Body of pancreas (tissue), 4 donors: Measurements from ENCODE around the gene DVL2. TPM values are rescaled to one million over a fixed set of nuclear protein-coding genes. Genes with fewer than 3 reads are reported as not detected.

Source experiments
- ATAC-seq: fragments of 150-250 bp; one replicate; pipeline ENCODE4 v1.9.1; 2016
- DNase-seq, 4 donors: peaks; one replicate each; pipeline ENCODE4 v3.0.0-alpha.2; 2019
- H3K27ac ChIP-seq, 4 donors: fragments of 200-600 bp; sonication (generic); 1 replicate in 3 of 4; 2 replicates in 1 of 4; pipeline versions ENCODE4 v1.5.1 to v1.6.1; 2016 to 2019; ENCODE audit warnings: mild to moderate bottlenecking in 1 of 4, mixed read lengths in 1 of 4, moderate library complexity in 1 of 4
- H3K27me3 ChIP-seq, 2 donors: fragments of 200-600 bp; sonication (generic); one replicate each; pipeline ENCODE4 v1.6.0; 2016; ENCODE audit warnings: mild to moderate bottlenecking in 1 of 2
- H3K36me3 ChIP-seq, 2 donors: fragments of 200-600 bp; sonication (generic); replicated peaks in 1 of 2; 2 replicates each; pipeline ENCODE4 v1.5.1; 2016; ENCODE audit warnings: low read depth in 2 of 2; ENCODE audit not compliant: insufficient read depth in 1 of 2
- H3K4me1 ChIP-seq: fragments of 200-600 bp; sonication (generic); one replicate; pipeline ENCODE4 v1.6.0; 2016
- H3K4me3 ChIP-seq, 2 donors: fragments of 200-600 bp; sonication (generic); 1 replicate in 1 of 2; 2 replicates in 1 of 2; pipeline ENCODE4 v1.5.1; 2016 to 2019
- H3K9me3 ChIP-seq, 3 donors: fragments of 200-600 bp; sonication (generic); 1 replicate in 2 of 3; 2 replicates in 1 of 3; pipeline ENCODE4 v1.5.1; 2016
- POLR2A ChIP-seq, 3 donors: fragments of 450-650 bp; IDR thresholded peaks; one replicate each; pipeline ENCODE4 v1.6.1; 2016; ENCODE audit warnings: antibody characterized with exemption in 3 of 3, mild to moderate bottlenecking in 2 of 3
- WGBS, 2 donors: methylation state at CpG; one replicate each; pipeline ENCODE4 v1.1.5; 2017; 5-methylcytosine and 5-hydroxymethylcytosine counted together
- intact Hi-C: fragments of 100-400 bp; cut with DNase I; formaldehyde crosslinking; loops from one replicate; pipeline ENCODE4 v1.15.1; 2023
- total RNA-seq, 2 donors: library from RNA; depleted of rRNA; stranded (reverse); fragments of >200 nt; gene quantifications; one replicate each; pipeline ENCODE4 v1.1.0, GENCODE V29; 2016
- TF ChIP-seq, protein P1 (sequence below), 7 experiments: fragments of 450-650 bp in 4 of 7; fragments of 200-600 bp in 3 of 7; sonication (generic) in 3 of 7; IDR thresholded peaks; one replicate each; pipeline ENCODE4 v1.5.1; 2016 to 2019; ENCODE audit warnings: antibody characterized with exemption in 7 of 7

DVL2 gene
- total RNA-seq, 2 donors from 2014 or later, result 19.5 to 41.5 TPM

DNA sequence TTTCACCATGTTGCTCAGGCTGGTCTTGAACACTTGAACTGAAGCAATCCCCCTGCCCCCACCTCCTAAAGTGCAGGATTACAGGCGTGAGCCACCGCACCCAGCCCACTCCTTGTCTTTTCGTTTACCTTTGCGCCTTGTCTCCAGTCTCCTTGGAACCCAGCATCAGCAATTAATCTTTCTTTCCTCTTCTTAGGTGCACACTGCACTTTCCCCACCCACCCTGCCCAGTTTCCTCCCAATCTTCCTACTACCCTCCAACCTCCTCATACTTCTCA, 29.4 kb upstream of the DVL2 start:
- Histone ChIP-seq H3K27me3 (no peaks in the 10 kb centered on the region), H3K4me3 (no peak overlapping the region)
- no peak for ATAC-seq

DNA sequence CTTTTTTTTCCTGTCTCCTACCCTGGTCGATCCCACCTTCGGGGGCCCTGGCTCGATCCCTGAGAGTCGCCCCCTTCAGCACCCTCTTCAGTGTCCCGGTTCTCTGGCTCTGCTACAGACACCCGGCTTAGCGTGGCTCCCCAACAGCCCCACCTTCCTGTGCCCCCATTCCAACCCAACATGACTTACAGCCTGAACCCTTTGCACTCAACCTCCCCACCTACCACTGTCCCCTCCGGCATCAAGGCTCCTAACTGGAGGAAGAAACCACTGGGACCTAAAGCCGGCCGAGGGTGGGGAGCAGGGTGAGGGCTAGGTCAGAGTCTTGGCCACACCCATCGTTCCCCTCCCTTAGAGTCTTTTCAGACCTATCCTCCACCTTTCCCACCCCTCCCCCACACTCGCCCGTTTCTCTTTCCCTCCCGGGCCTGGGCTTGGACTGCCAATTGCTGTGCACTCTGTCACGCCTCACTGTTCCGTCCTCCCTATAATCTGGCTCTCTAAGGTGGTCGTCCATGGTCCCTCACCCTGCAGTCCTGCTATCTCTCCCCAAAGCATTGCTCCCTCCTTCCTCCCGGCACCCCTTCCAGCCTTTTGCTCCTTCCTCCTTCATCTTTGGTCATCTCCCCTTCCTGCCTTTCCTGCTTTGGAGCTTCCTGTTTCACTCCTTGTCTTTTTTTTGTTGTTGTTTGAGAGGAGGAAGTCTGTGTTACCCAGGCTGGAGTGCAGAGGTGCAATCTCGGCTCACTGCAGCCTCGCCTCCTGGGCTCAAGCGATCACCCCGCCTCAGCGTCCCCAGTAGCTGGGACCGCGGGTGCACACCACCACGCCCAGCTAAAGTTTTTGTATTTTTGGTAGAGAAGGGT, 28.9 kb upstream of the DVL2 start:
- H3K27ac ChIP-seq, result peak overlapping the region; percentile 89 to 100 (median 97)
- peak; percentile 3 for ATAC-seq
- H3K27me3 ChIP-seq, result no peaks in the 10 kb centered on the region
- TF ChIP-seq, protein P1, sequence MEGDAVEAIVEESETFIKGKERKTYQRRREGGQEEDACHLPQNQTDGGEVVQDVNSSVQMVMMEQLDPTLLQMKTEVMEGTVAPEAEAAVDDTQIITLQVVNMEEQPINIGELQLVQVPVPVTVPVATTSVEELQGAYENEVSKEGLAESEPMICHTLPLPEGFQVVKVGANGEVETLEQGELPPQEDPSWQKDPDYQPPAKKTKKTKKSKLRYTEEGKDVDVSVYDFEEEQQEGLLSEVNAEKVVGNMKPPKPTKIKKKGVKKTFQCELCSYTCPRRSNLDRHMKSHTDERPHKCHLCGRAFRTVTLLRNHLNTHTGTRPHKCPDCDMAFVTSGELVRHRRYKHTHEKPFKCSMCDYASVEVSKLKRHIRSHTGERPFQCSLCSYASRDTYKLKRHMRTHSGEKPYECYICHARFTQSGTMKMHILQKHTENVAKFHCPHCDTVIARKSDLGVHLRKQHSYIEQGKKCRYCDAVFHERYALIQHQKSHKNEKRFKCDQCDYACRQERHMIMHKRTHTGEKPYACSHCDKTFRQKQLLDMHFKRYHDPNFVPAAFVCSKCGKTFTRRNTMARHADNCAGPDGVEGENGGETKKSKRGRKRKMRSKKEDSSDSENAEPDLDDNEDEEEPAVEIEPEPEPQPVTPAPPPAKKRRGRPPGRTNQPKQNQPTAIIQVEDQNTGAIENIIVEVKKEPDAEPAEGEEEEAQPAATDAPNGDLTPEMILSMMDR (IDR thresholded peaks at IDR 0.05), result no peak
- no peak for TF ChIP-seq POLR2A (IDR thresholded peaks at IDR 0.05)
- H3K36me3 ChIP-seq, result no peaks in the 10 kb centered on the region
- intact Hi-C loops, result no loop called here
- peak; percentile 68 to 78 (median 70) for DNase-seq
- H3K9me3 ChIP-seq, result no peaks in the 10 kb centered on the region
- H3K4me3 ChIP-seq, result peak overlapping the region; percentile 39 to 44
- WGBS, 2 donors, result 8 to 10% methylated on average over 26 of the region's 26 CpGs
- H3K4me1 ChIP-seq, result peaks cover 39% of the 10 kb centered on the region

More for the DNA sequence above, 29.4 kb upstream of the DVL2 start:
- intact Hi-C loops, result no loop called here
- 53 to 60% methylated on average over 4 of the region's 4 CpGs for WGBS, 2 donors
- H3K27ac ChIP-seq, result peak overlapping the region; percentile 89 to 100 (median 97)
- peaks cover 33% of the 10 kb centered on the region for H3K4me1 ChIP-seq
- H3K36me3 ChIP-seq, result no peaks in the 10 kb centered on the region
- TF ChIP-seq, protein P1 (IDR thresholded peaks at IDR 0.05), result no peak
- TF ChIP-seq POLR2A (IDR thresholded peaks at IDR 0.05), result no peak
- DNase-seq, result no peak
- no peaks in the 10 kb centered on the region for H3K9me3 ChIP-seq

DNA sequence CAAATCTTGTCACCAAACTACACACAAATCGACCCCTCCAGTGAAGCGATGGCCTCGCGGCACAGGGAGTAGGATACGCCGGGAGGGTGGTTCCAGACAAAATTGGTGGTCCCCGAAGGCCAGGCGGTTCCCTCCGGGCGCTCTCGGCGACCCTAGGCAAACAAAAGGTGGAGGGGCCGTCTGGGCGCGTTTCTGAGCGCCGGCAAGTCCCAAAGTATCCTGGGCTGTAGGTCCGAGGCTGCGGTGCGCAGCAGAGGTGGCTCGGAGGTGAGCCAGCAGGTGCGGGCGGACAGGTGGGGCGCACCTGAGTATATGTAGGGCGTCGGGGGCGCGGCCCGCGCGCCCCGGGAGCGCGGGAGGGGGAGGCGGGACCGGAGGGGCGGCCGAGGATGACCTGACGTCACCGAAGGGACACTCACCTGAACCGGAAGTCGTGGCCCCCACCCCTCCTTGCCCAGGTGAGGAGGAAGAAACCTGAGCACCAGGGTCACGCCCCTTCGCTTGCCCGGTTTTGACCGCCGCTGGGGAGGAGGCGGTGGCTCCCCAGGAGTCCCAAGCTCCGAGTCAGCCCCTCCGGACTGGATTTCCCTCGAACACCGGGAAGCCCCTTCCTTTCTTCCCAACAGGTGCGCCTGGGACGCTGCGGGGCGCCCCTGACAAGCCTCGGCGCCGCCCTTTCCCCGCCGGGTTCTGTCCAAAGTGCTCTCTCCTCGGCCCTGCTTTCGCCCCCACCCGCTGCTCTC, 28.0 kb upstream of the DVL2 start, which contains the start of gene CLDN7:
Gene CLDN7, minus strand, starts transcription at position 287 of the 743 bp plus-strand sequence. CDS start 435 bp downstream, outside the sequence.
- intact Hi-C loops, result no loop called here
- Histone ChIP-seq H3K36me3 (peaks cover 0 to under 1% of the 10 kb centered on the region in 2 donors), H3K9me3 (no peaks in the 10 kb centered on the region), H3K4me3 (peak within 1 kb of the TSS; percentile 39 to 99), H3K4me1 (peaks cover 39% of the 10 kb centered on the region), H3K27me3 (no peaks in the 10 kb centered on the region), H3K27ac (peak within 1 kb of the TSS; percentile 89 to 100 (median 97))
- DNase-seq, result peak; percentile 94 to 97 (median 96)
- ATAC-seq, result peak; percentile 83
- 3 to 5% methylated on average over 22 to 63 of the region's 64 CpGs for WGBS, 2 donors
- TF ChIP-seq POLR2A (IDR thresholded peaks at IDR 0.05), result peak; percentile 97 to 99 (median 99)
- TF ChIP-seq, protein P1 (IDR thresholded peaks at IDR 0.05), result peak in 5 of 7 experiments; percentile 12 to 51 (median 40)

DNA sequence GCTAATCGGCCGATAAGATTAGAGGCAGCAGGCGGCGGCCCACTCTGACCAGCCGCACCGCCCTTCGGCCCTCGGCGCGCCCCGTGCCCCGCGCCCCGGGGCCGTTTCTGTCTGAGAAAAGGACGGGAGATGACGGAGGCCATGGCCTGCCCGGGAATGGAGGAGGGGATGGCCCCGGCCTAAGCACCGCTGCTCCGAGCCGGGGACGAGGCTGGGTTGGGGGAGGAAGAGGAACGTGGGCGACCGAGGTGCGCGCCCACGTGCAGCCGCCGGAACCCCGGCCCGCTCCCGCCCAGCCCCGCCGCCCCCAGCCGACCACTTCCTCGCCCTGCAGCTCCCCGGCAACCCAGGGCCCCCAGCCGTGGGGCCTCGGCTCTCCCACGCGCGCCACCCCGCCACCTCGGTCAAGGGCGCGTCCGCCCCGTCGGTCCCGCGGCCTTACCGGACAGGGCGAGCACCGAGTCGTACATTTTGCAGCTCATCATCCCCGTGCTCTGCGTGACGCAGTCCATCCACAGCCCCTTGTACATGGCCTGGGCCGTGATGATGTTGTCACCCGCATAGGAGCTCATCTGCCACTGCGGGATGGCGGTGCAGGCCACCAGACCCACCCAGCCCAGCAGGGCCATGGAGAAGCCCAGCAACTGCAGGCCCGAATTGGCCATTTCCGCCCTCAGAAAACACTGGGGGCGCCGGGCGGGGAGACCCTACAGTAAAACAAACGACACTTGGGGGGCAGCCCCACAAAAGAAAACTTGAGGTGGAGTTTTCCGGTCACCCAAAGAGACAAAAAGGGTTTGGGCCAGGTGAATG, 27.3 kb upstream of the DVL2 start:
- Histone ChIP-seq H3K36me3 (peaks cover 0 to 1% of the 10 kb centered on the region in 2 donors), H3K27ac (peak overlapping the region; percentile 89 to 100 (median 97)), H3K4me3 (peak overlapping the region; percentile 39 to 99), H3K9me3 (no peaks in the 10 kb centered on the region), H3K4me1 (peaks cover 39% of the 10 kb centered on the region), H3K27me3 (no peaks in the 10 kb centered on the region)
- 3% methylated on average over 5 to 65 of the region's 71 CpGs for WGBS, 2 donors
- intact Hi-C loops, result no loop called here
- DNase-seq, result peak; percentile 38 to 49 (median 45)
- TF ChIP-seq, protein P1 (IDR thresholded peaks at IDR 0.05), result no peak
- TF ChIP-seq POLR2A (IDR thresholded peaks at IDR 0.05), result no peak
- ATAC-seq, result peak; percentile 22
